Measurements from ENCODE around the gene PITPNC1.

DNA sequence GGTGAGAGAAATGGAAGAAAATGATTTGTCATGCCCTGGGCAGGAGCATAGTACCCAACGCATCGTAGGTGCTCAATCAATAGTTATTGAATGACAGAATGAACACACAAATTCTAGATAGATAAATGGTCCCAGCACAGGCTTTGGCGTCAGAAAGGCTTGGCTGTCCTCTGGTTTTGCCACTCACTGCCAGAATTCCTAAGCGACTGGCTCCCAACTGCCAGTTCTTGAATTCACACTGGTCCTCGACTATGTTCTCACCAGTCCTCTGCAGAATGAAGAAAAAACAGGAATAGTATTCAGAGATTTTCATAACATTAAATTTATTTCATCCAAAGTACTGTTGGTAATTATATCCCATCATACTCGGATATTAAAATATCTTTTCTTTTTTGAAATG is 177.6 kb downstream of the PITPNC1 start:
- TF ChIP-seq, protein P1, sequence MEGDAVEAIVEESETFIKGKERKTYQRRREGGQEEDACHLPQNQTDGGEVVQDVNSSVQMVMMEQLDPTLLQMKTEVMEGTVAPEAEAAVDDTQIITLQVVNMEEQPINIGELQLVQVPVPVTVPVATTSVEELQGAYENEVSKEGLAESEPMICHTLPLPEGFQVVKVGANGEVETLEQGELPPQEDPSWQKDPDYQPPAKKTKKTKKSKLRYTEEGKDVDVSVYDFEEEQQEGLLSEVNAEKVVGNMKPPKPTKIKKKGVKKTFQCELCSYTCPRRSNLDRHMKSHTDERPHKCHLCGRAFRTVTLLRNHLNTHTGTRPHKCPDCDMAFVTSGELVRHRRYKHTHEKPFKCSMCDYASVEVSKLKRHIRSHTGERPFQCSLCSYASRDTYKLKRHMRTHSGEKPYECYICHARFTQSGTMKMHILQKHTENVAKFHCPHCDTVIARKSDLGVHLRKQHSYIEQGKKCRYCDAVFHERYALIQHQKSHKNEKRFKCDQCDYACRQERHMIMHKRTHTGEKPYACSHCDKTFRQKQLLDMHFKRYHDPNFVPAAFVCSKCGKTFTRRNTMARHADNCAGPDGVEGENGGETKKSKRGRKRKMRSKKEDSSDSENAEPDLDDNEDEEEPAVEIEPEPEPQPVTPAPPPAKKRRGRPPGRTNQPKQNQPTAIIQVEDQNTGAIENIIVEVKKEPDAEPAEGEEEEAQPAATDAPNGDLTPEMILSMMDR (IDR thresholded peaks at IDR 0.05) = no peak
- TF ChIP-seq POLR2A (IDR thresholded peaks at IDR 0.05) = no peak

Data from esophagus squamous epithelium (tissue), 4 donors.